Measurements from ENCODE around the gene USP25.

The USP25 gene

DNA sequence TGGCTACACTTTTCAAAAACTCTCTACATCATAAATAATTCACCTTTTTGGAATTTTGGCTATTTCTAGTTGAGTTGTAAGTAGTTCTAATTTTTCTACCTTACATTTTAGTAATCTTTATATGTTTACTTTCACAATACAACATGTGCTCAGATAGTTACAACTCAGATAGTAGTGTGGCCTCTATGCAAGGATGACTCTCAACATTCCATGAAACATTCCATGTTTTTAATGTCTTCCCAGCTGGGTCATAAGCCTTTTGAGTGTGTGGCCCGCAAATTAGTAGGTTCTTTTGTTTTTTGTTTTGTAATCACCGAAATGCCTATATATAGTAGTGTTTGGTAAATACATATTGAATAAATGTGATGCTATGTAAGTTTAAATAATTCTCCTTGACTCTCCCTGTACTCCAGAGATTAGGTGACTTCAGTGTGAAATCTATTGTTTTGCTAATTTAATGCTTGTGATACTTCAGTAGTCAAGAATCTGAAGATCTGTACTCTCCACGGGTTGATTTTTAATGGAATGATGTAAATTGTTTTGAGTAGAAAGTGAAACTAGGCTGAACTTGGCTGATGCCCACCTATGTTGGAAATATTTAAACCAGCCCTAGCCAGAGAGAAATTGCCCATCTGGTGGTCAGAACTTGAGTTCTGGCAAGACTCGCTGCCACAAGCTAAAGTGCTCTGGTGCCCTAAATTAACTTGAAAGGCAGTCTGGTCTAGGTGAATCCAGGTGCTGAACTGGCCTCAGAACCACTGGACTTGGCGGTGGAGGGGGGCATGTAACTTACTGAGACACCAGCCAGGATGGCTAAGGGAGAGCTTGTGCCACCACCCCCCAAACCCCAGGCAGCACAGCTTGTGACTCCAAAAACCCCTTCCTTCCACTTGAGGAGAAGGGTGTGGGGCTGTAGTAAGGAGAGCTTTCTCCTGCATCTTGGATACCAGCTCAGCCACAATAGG lies 165.6 kb downstream of the USP25 start:
- no peaks in the 10 kb centered on the region for H3K27me3 Mint-ChIP-seq
- intact Hi-C loops (cut with micrococcal nuclease): no loop called here
- H3K27ac Mint-ChIP-seq: no peak overlapping the region
- no peaks in the 10 kb centered on the region for H3K4me1 Mint-ChIP-seq (ENCODE audit: low read depth)
- no peak overlapping the region for H3K4me3 Mint-ChIP-seq
- no peaks in the 10 kb centered on the region for H3K36me3 Mint-ChIP-seq (ENCODE audit: low read depth)
- peaks cover 16% of the 10 kb centered on the region for H3K9me3 Mint-ChIP-seq

DNA sequence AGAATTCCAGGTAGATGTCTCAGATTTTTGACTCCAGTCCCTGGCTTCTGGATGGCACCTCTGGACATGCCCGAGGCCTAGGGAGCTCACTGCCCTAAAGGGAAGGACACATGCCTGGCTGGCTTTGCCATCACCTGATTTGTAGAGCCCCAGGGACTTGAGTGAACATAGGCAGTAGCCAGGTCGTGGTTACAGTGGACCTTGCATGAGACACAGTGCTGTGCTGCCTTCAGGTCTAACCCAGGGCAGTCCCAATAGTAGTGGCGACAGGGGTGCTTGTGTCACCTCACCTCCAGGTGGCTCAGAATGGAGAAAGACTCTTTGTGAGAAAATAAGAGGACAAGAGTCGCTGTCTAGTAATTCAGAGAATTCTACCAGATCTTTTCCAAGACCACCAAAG lies 166.7 kb downstream of the USP25 start:
- H3K27me3 Mint-ChIP-seq: no peaks in the 10 kb centered on the region
- intact Hi-C loops (cut with micrococcal nuclease): no loop called here
- no peak overlapping the region for H3K4me3 Mint-ChIP-seq
- no peaks in the 10 kb centered on the region for H3K36me3 Mint-ChIP-seq (ENCODE audit: low read depth)
- no peaks in the 10 kb centered on the region for H3K4me1 Mint-ChIP-seq (ENCODE audit: low read depth)
- H3K27ac Mint-ChIP-seq: no peak overlapping the region
- H3K9me3 Mint-ChIP-seq: peaks cover 27% of the 10 kb centered on the region

DNA sequence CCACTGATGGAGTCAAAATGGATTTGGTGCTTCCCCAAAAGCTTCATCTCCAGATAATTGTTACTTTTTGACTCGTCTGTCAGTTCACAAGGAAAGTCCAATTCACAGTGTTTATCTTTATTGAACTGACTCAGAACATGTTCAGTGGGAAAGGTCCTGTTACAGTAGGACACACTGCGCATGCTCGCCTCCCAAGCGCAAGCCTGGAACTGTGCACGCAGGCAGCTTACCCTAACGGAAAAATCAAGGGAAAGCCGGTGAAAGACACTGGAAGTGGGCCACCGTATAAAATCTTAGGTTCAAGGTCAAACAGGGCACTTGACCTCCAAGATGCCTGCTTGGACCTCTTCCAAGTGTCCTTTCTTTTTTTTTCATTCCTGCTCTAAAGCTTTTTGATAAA lies 174.6 kb downstream of the USP25 start:
- H3K27ac Mint-ChIP-seq: no peak overlapping the region
- no peaks in the 10 kb centered on the region for H3K36me3 Mint-ChIP-seq (ENCODE audit: low read depth)
- intact Hi-C loops (cut with micrococcal nuclease): no loop called here
- no peaks in the 10 kb centered on the region for H3K27me3 Mint-ChIP-seq
- H3K4me1 Mint-ChIP-seq (ENCODE audit: low read depth): no peaks in the 10 kb centered on the region
- H3K4me3 Mint-ChIP-seq: no peak overlapping the region
- peaks cover 46% of the 10 kb centered on the region for H3K9me3 Mint-ChIP-seq

DNA sequence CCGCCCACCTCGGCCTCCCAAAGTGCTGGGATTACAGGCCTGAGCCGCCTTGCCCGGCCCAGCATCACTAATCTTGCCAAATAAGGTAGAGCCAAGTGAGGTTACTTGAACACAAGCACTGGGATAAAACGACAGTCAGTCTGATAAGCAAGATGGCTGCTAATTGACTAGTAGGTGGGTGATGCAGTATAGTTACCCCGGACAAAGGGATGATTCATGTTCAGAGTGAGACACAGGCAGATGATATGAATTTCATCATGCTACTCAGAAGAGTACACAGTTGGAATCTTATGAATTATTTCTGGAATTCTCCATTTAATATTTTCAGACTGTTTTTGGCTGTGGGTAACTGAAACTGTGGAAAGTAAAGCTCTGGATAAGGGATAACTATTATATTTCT lies 178.4 kb downstream of the USP25 start:
- no peaks in the 10 kb centered on the region for H3K36me3 Mint-ChIP-seq (ENCODE audit: low read depth)
- no peaks in the 10 kb centered on the region for H3K27me3 Mint-ChIP-seq
- H3K27ac Mint-ChIP-seq: no peak overlapping the region
- no peaks in the 10 kb centered on the region for H3K4me1 Mint-ChIP-seq (ENCODE audit: low read depth)
- intact Hi-C loops (cut with micrococcal nuclease): no loop called here
- H3K4me3 Mint-ChIP-seq: no peak overlapping the region
- H3K9me3 Mint-ChIP-seq: peaks cover 10% of the 10 kb centered on the region

DNA sequence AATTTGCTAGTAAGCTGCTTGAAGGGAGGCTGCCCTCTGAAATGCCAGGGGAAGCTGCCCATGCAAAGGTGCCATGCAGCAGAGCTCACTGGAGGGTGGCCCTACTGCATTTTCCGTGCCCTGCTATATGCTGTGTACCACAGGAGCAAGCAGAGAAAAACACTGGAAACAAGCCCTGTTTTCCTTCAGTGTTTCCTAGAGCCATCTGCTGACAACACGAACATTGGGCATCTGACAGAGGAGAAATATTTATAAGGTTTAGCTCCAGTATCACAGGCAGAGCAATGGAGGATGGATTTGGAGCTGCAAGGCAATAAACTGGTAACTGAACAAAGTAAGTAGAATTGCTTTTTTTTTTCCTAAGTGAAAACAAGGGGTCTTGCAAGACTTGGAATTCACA lies 198.4 kb downstream of the USP25 start:
- Mint-ChIP-seq H3K4me3 (no peak overlapping the region), H3K27me3 (no peaks in the 10 kb centered on the region), H3K36me3 (ENCODE audit: low read depth) (no peaks in the 10 kb centered on the region), H3K9me3 (peaks cover 36% of the 10 kb centered on the region), H3K4me1 (ENCODE audit: low read depth) (no peaks in the 10 kb centered on the region), H3K27ac (no peak overlapping the region)
- intact Hi-C loops (cut with micrococcal nuclease): no loop called here

DNA sequence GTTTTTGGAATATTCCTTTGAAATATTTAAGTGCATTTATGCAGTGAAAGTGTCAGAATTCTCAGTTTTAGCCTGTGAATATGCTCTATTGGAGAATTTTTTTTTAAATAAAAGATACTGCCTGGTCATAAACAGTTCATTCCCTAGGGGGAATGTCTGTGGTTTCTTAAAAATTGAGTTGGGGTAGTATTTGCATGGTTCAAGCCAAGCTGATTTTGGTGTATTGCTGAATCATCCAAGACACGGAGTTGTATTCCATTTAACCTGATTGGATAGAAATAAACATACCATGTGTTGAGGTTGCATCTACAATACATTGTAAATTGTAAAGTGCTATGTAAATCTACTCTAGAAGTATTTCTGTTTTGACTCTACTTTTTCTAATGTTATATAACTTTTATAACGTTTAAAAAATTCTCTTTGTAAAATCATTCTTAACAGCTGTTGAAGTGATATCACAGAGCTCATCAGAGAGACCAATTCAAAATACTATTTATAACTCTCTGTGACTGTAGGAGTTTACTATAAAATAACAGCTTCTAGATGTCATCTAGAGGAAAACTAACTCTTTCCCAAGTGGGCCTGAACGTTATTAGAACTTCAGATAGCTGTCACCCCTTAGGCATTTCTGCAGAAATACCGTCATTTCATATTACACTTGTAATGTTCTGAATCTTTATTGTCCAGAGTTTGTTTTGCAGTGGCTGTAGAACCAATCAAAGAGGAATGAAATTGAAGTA lies 199.1 kb downstream of the USP25 start:
- H3K27ac Mint-ChIP-seq: no peak overlapping the region
- H3K4me3 Mint-ChIP-seq: no peak overlapping the region
- no peaks in the 10 kb centered on the region for H3K27me3 Mint-ChIP-seq
- H3K9me3 Mint-ChIP-seq: peaks cover 32% of the 10 kb centered on the region
- no peaks in the 10 kb centered on the region for H3K36me3 Mint-ChIP-seq (ENCODE audit: low read depth)
- H3K4me1 Mint-ChIP-seq (ENCODE audit: low read depth): no peaks in the 10 kb centered on the region
- intact Hi-C loops (cut with micrococcal nuclease): no loop called here

DNA sequence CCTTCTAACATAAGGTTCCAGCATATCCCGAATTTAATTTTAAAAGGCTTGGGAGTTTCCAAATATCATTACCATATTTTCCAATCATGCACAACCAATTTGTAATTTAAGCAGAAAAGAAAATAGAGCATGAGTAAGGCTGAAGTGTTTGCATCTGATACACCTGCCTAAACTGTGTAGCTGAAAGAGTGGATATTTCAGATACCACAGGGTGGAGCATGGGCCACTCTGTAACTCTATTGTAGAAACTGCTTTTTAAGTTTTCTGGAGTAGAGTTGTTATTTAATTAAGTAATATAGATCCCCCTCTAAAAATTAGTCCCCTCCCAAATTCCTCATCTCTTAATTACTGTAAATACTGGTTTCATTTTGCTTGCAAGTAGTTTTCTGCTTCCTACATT lies 199.8 kb downstream of the USP25 start:
- Mint-ChIP-seq H3K27me3 (no peaks in the 10 kb centered on the region), H3K27ac (no peak overlapping the region), H3K36me3 (ENCODE audit: low read depth) (no peaks in the 10 kb centered on the region), H3K9me3 (peaks cover 28% of the 10 kb centered on the region), H3K4me3 (no peak overlapping the region), H3K4me1 (ENCODE audit: low read depth) (no peaks in the 10 kb centered on the region)
- intact Hi-C loops (cut with micrococcal nuclease): no loop called here

Measured in dendritic cell treated with granulocyte-macrophage colony-stimulating factor and Interleukin-4, amounts not matched to agents 40 ng/mL and 50 ng/mL, for 4 days (primary cell).